Spleen (tissue), 7 donors: ENCODE data around the gene ACTN1.
A peak's percentile ranks its signal among the peaks of the same experiment; 100 is the strongest.

Source experiments
- POLR2A ChIP-seq, 3 donors: fragments of 450-650 bp; IDR thresholded peaks; one replicate each; pipeline ENCODE4 v1.5.1; 2017; ENCODE audit warnings: antibody characterized with exemption in 3 of 3, mild to moderate bottlenecking in 1 of 3
- POLR2AphosphoS5 ChIP-seq, 3 donors: sonication (generic); formaldehyde crosslinking; IDR thresholded peaks; one replicate each; pipeline ENCODE4 v1.5.1; 2017; ENCODE audit warnings: antibody characterized with exemption in 3 of 3
- TF ChIP-seq, protein P1 (sequence below), 11 experiments: fragments of 200-600 bp in 7 of 11; fragments of 450-650 bp in 4 of 11; sonication (generic) in 4 of 11; IDR thresholded peaks in 8 of 11; conservative IDR thresholded peaks in 3 of 11; 1 replicate in 7 of 11; 2 replicates in 4 of 11; pipeline versions ENCODE4 v1.4.0 to v1.8.0; 2016 to 2021; ENCODE audit warnings: antibody characterized with exemption in 11 of 11, inconsistent platforms in 4 of 11, mild to moderate bottlenecking in 1 of 11
- donor health status: DM: no; HTN: no; CAD: no; lungs with moderate emphysema.
- donor health status: DM: no; HTN: no; CAD: no.
- donor health status: DM: no; HTN: no; CAD: no.

GRCh38 chr14:68943107-68943506 is 36.0 kb downstream of the ACTN1 start:
- TF ChIP-seq, protein P1, sequence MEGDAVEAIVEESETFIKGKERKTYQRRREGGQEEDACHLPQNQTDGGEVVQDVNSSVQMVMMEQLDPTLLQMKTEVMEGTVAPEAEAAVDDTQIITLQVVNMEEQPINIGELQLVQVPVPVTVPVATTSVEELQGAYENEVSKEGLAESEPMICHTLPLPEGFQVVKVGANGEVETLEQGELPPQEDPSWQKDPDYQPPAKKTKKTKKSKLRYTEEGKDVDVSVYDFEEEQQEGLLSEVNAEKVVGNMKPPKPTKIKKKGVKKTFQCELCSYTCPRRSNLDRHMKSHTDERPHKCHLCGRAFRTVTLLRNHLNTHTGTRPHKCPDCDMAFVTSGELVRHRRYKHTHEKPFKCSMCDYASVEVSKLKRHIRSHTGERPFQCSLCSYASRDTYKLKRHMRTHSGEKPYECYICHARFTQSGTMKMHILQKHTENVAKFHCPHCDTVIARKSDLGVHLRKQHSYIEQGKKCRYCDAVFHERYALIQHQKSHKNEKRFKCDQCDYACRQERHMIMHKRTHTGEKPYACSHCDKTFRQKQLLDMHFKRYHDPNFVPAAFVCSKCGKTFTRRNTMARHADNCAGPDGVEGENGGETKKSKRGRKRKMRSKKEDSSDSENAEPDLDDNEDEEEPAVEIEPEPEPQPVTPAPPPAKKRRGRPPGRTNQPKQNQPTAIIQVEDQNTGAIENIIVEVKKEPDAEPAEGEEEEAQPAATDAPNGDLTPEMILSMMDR (IDR thresholded peaks at IDR 0.05 in 8 of 11, conservative IDR thresholded peaks at IDR 0.05 in 3 of 11): no peak
- TF ChIP-seq POLR2A (IDR thresholded peaks at IDR 0.05): no peak
- peak in 1 of 3 donors; percentile 49 for TF ChIP-seq POLR2AphosphoS5 (IDR thresholded peaks at IDR 0.05)
